ENCODE measurements around the gene KIRREL3. TPM values are rescaled to one million over a fixed set of nuclear protein-coding genes. Genes with fewer than 3 reads are reported as not detected.
A peak's percentile ranks its signal among the peaks of the same experiment; 100 is the strongest.

The KIRREL3 gene
- 0.03 to 0.04 TPM in 2 of 3 replicates, not detected in the other for polyA plus RNA-seq
- polyA plus RNA-seq (2011; ENCODE audit: low read depth), result not detected
- 0.02 TPM in 1 of 2 replicates, not detected in the other for polyA plus RNA-seq (2011; cell fraction: cytosol; rRNA removed)
- polyA plus RNA-seq (2011; cell fraction: nucleus; rRNA removed), result not detected in 2 replicates
- 0.34 and 0.45 TPM in 2 replicates for polyA plus RNA-seq (2012; ENCODE audit: low replicate concordance)
- not detected in 3 replicates for polyA minus RNA-seq
- not detected for polyA minus RNA-seq (2011; cell fraction: cytosol; rRNA and poly(A)+ RNA removed)
- polyA minus RNA-seq (2011; cell fraction: nucleus; rRNA and poly(A)+ RNA removed), result not detected in 2 replicates

GRCh38 chr11:127000291-127000968 is at the start of gene KIRREL3:
Gene KIRREL3 (minus strand): TSS chr11:127000770.
- Histone ChIP-seq H3K4me3 (ENCODE audit: control insufficient read depth in 2 of 3, extremely low read depth in 1 of 3, insufficient read depth in 2 of 3, low read depth in 1 of 3, low read length in 3 of 3) (peak within 1 kb of the TSS; percentile 31 to 58 (median 40)), H4K20me1 (ENCODE audit: control insufficient read depth, extremely low read depth, insufficient read depth, low read length) (no peaks in the 10 kb centered on the region), H3K27me3 (ENCODE audit: control insufficient read depth, extremely low read depth, insufficient read depth, low read length) (peaks cover 57% of the 10 kb centered on the region), H2AFZ (ENCODE audit: control insufficient read depth, low read length) (peak within 1 kb of the TSS; percentile 6), H3K36me3 (ENCODE audit: control insufficient read depth in 2 of 2, extremely low read depth in 1 of 2, insufficient read depth in 2 of 2, low read length in 2 of 2) (no peaks in the 10 kb centered on the region), H3K9ac (ENCODE audit: control insufficient read depth, extremely low read depth, insufficient read depth, low read length) (peak within 1 kb of the TSS; percentile 32), H3K79me2 (ENCODE audit: control insufficient read depth, insufficient read depth, low read length) (no peaks in the 10 kb centered on the region), H3K9me1 (ENCODE audit: control insufficient read depth, extremely low read depth, insufficient read depth, low read length) (no peaks in the 10 kb centered on the region), H3K9me3 (ENCODE audit: control insufficient read depth, low read depth, low read length) (no peaks in the 10 kb centered on the region), H3K27ac (ENCODE audit: control insufficient read depth, insufficient read depth, low read length) (no peak within 1 kb of the TSS), H3K4me2 (ENCODE audit: control insufficient read depth, extremely low read depth, insufficient read depth, low read depth, low read length) (peak within 1 kb of the TSS; percentile 58), H3K4me1 (ENCODE audit: control insufficient read depth, extremely low read depth, insufficient read depth, low read length) (peaks cover 6% of the 10 kb centered on the region)
- no peak for TF ChIP-seq CTCF (optimal IDR thresholded peaks at IDR 0.05 in 1 of 3, IDR thresholded peaks at IDR 0.05 in 1 of 3, conservative IDR thresholded peaks at IDR 0.05 in 1 of 3; ENCODE audit: extremely low read depth in 1 of 3, insufficient read depth in 2 of 3, low read length in 3 of 3)
- TF ChIP-seq EZH2 (IDR thresholded peaks at IDR 0.05; ENCODE audit: low read length), result peak; percentile 73
- dilution Hi-C loops (cut with MboI; ENCODE audit: extremely low pct_ligation_motif_present, low sequenced_read_pairs), result no loop called here
- no peak for DNase-seq (ENCODE audit: low read depth, low spot score)
- FAIRE-seq, result no peak

GRCh38 chr11:127050186-127050585 is 49.6 kb upstream of the KIRREL3 start:
- Histone ChIP-seq H3K27ac (ENCODE audit: control insufficient read depth, insufficient read depth, low read length) (no peak overlapping the region), H3K4me2 (ENCODE audit: control insufficient read depth, extremely low read depth, insufficient read depth, low read depth, low read length) (no peak overlapping the region), H3K79me2 (ENCODE audit: control insufficient read depth, insufficient read depth, low read length) (no peaks in the 10 kb centered on the region), H4K20me1 (ENCODE audit: control insufficient read depth, extremely low read depth, insufficient read depth, low read length) (no peaks in the 10 kb centered on the region), H3K4me3 (ENCODE audit: control insufficient read depth in 2 of 3, extremely low read depth in 1 of 3, insufficient read depth in 2 of 3, low read depth in 1 of 3, low read length in 3 of 3) (no peak overlapping the region), H3K27me3 (ENCODE audit: control insufficient read depth, extremely low read depth, insufficient read depth, low read length) (no peaks in the 10 kb centered on the region), H3K4me1 (ENCODE audit: control insufficient read depth, extremely low read depth, insufficient read depth, low read length) (no peaks in the 10 kb centered on the region), H3K9ac (ENCODE audit: control insufficient read depth, extremely low read depth, insufficient read depth, low read length) (no peak overlapping the region), H3K9me3 (ENCODE audit: control insufficient read depth, low read depth, low read length) (no peaks in the 10 kb centered on the region), H3K9me1 (ENCODE audit: control insufficient read depth, extremely low read depth, insufficient read depth, low read length) (no peaks in the 10 kb centered on the region), H2AFZ (ENCODE audit: control insufficient read depth, low read length) (no peak overlapping the region), H3K36me3 (ENCODE audit: control insufficient read depth in 2 of 2, extremely low read depth in 1 of 2, insufficient read depth in 2 of 2, low read length in 2 of 2) (no peaks in the 10 kb centered on the region)
- FAIRE-seq (no peak), DNase-seq (ENCODE audit: low read depth, low spot score) (no peak)
- dilution Hi-C loops (cut with MboI; ENCODE audit: extremely low pct_ligation_motif_present, low sequenced_read_pairs), result no loop called here
- TF ChIP-seq EZH2 (IDR thresholded peaks at IDR 0.05; ENCODE audit: low read length) (no peak), CTCF (optimal IDR thresholded peaks at IDR 0.05 in 1 of 3, IDR thresholded peaks at IDR 0.05 in 1 of 3, conservative IDR thresholded peaks at IDR 0.05 in 1 of 3; ENCODE audit: extremely low read depth in 1 of 3, insufficient read depth in 2 of 3, low read length in 3 of 3) (no peak)
